ENCODE data around the gene KCNC3. TPM values are rescaled to one million over a fixed set of nuclear protein-coding genes. Genes with fewer than 3 reads are reported as not detected.

KCNC3 gene
- total RNA-seq, 4 donors from 2014 or later, result 0.32 to 0.69 (median 0.37) TPM

DNA sequence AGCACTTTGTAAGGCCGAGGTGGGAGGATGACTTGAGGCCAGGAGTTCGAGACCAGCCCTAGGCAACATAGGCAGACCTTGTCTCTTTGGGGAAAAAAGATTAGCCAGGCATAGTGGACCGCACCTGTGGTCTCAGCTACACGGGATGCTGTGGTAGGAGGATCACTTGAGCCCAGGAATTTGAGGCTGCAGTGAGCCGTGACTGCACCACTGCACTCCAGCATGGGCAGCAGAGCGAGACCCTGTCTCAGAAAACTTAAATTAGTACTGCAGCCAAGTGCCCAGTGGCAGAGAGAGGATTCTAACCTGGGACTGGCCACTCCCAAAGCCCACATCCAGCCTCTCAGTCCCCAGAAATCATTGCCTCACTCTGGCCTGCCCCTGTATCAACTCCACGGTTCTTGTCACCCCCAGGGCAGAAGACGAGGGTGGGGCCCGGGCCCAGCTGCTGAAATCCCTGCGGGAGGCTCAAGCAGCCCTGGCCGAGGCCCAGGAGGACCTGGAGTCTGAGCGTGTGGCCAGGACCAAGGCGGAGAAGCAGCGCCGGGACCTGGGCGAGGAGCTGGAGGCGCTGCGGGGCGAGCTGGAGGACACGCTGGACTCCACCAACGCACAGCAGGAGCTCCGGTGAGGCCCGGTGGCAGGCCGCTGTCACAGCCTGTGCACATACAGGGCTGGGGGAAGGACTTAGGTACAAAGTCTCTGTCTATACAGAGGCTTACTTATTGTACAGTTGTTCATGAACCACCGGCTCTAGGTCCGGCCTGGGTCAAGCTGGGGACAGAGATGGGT is 53.4 kb downstream of the KCNC3 start:
- no peaks in the 10 kb centered on the region for H3K9me3 ChIP-seq
- 76% methylated on average over 9 of the region's 26 CpGs for WGBS
- peaks cover 0 to 82% (median 22%) of the 10 kb centered on the region in 4 donors for H3K36me3 ChIP-seq
- H3K4me1 ChIP-seq, result no peaks in the 10 kb centered on the region
- intact Hi-C loops (cut with DNase I), result no loop called here
- DNase-seq (ENCODE audit: extremely low spot score), result no peak
- peaks cover 0 to 39% (median 0%) of the 10 kb centered on the region in 4 donors for H3K27me3 ChIP-seq
- TF ChIP-seq, protein P1, sequence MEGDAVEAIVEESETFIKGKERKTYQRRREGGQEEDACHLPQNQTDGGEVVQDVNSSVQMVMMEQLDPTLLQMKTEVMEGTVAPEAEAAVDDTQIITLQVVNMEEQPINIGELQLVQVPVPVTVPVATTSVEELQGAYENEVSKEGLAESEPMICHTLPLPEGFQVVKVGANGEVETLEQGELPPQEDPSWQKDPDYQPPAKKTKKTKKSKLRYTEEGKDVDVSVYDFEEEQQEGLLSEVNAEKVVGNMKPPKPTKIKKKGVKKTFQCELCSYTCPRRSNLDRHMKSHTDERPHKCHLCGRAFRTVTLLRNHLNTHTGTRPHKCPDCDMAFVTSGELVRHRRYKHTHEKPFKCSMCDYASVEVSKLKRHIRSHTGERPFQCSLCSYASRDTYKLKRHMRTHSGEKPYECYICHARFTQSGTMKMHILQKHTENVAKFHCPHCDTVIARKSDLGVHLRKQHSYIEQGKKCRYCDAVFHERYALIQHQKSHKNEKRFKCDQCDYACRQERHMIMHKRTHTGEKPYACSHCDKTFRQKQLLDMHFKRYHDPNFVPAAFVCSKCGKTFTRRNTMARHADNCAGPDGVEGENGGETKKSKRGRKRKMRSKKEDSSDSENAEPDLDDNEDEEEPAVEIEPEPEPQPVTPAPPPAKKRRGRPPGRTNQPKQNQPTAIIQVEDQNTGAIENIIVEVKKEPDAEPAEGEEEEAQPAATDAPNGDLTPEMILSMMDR (IDR thresholded peaks at IDR 0.05), result no peak
- TF ChIP-seq POLR2A (IDR thresholded peaks at IDR 0.05; ENCODE audit: low read depth), result no peak
- TF ChIP-seq POLR2AphosphoS5 (IDR thresholded peaks at IDR 0.05), result no peak
- H3K27ac ChIP-seq (replicated peaks in 1 of 4), result no peak overlapping the region
- H3K4me3 ChIP-seq, result no peak overlapping the region

DNA sequence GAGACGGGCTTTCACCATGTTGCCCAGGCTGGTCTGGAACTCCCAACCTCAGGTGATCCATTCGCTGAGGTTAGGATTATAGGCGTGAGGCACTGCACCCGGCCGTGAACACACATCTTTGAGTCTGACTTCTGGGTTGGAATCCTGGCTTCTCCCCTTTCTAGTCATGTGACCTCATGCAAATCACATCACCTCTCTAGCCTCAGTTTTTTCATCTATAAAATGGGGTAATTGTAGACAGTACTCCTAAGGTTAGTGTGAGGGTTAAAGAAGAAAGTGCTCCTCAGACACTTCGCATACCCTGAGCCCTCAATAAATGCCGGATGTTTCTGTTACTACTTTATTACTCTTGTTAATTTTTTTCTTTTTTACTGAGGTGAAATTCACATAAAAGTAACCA is 55.4 kb downstream of the KCNC3 start:
- 81% methylated on average over 7 of the region's 7 CpGs for WGBS
- TF ChIP-seq, protein P1 (IDR thresholded peaks at IDR 0.05), result no peak

DNA sequence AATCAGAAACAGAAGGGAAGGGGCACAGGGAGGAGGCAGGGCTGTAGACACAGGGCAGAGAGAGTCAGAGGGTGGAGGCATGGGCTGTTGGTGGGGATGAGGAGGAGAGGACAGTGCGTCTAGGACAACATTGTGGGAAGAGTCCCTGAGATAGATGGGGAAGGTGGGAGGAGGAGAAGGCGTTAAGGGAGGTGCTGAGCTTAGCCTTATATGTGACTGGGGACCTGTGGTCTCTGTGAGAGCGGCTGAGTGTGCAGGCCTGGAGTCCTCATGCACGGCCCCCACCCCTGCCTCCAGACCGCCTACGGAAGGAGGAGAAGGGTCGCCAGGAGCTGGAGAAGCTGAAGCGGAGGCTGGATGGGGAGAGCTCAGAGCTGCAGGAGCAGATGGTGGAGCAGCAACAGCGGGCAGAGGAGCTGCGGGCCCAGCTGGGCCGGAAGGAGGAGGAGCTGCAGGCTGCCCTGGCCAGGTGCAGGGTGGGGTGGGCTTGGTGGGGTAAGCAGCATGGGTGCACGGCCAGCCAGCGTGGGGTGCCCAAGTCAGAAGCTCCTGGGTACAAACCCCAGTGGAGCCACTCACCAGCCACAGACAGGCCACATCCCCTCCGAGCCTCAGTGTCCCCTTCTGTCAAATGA is 56.8 kb downstream of the KCNC3 start:
- Histone ChIP-seq H3K27ac (replicated peaks in 1 of 4) (no peak overlapping the region), H3K36me3 (peaks cover 0 to 73% (median 26%) of the 10 kb centered on the region in 4 donors), H3K4me1 (no peaks in the 10 kb centered on the region), H3K4me3 (no peak overlapping the region), H3K9me3 (no peaks in the 10 kb centered on the region), H3K27me3 (peaks cover 0 to 24% (median 0%) of the 10 kb centered on the region in 4 donors)
- DNase-seq (ENCODE audit: extremely low spot score), result no peak
- WGBS, result 82% methylated on average over 14 of the region's 14 CpGs
- TF ChIP-seq EP300 (IDR thresholded peaks at IDR 0.05), result no peak
- TF ChIP-seq POLR2A (IDR thresholded peaks at IDR 0.05; ENCODE audit: low read depth), result no peak
- TF ChIP-seq, protein P1 (IDR thresholded peaks at IDR 0.05), result no peak
- TF ChIP-seq POLR2AphosphoS5 (IDR thresholded peaks at IDR 0.05), result no peak
- intact Hi-C loops (cut with DNase I), result no loop called here

More for the DNA sequence above, 55.4 kb downstream of the KCNC3 start:
- no peaks in the 10 kb centered on the region for H3K4me1 ChIP-seq
- H3K27me3 ChIP-seq, result peaks cover 0 to 29% (median 0%) of the 10 kb centered on the region in 4 donors
- no peak overlapping the region for H3K4me3 ChIP-seq
- no peak overlapping the region for H3K27ac ChIP-seq (replicated peaks in 1 of 4)
- intact Hi-C loops (cut with DNase I), result no loop called here
- no peaks in the 10 kb centered on the region for H3K9me3 ChIP-seq
- peaks cover 0 to 69% (median 19%) of the 10 kb centered on the region in 4 donors for H3K36me3 ChIP-seq
- no peak for DNase-seq (ENCODE audit: extremely low spot score)

DNA sequence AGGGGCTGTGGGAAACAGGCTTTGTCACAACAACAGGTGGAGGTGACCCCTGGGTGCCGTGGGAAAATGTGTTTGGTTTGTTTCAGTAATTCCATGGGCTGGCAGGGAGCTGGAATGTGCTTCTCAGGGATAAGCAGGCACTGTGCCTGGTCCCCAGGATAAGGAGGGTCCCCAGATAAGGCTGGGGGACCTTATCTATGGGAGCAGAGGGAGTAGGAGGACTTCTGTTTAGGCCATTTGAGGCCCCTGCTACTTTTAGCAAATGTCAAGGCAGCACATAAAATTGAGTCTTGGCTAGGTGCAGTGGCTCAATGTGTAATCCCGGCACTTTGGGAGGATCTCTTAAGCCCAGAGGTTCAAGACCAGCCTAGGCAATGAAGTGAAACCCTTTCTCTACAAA is 59.5 kb downstream of the KCNC3 start:
- DNase-seq (ENCODE audit: extremely low spot score), result no peak

More for the DNA sequence above, 59.5 kb downstream of the KCNC3 start:
- no peaks in the 10 kb centered on the region for H3K9me3 ChIP-seq
- peaks cover 0 to 46% (median 24%) of the 10 kb centered on the region in 4 donors for H3K36me3 ChIP-seq
- TF ChIP-seq, protein P1 (IDR thresholded peaks at IDR 0.05), result no peak
- TF ChIP-seq POLR2AphosphoS5 (IDR thresholded peaks at IDR 0.05), result no peak
- TF ChIP-seq EP300 (IDR thresholded peaks at IDR 0.05), result no peak
- TF ChIP-seq POLR2A (IDR thresholded peaks at IDR 0.05; ENCODE audit: low read depth), result no peak
- H3K27me3 ChIP-seq, result peaks cover 0 to 14% (median 0%) of the 10 kb centered on the region in 4 donors
- no peaks in the 10 kb centered on the region for H3K4me1 ChIP-seq
- 77% methylated on average over 2 of the region's 2 CpGs for WGBS
- no peak overlapping the region for H3K27ac ChIP-seq (replicated peaks in 1 of 4)
- intact Hi-C loops (cut with DNase I), result no loop called here
- no peak overlapping the region for H3K4me3 ChIP-seq
